ENCODE data around the gene MDM2.

Gene MDM2

DNA sequence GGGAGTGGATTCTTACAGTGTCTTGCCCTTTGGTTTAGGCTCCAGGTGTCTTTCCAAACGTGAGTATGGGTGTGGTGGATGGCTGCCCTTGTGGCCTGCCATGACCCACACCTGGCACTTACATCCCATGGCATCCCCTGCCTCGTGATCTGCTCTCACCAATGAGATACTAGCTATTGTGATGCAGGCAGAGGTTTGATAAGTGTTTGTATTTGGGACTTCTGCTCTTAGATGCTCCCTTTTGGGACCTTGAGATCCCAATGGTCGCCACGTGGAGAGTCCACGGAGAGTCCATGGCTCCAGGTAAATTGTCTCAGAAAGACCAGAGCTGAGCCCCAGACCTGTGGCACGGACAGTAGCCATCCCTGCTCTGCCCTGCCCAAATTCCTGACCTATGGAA is 62.5 kb downstream of the MDM2 start:
- no peak for DNase-seq (ENCODE audit: extremely low read depth, low read depth)
- TF ChIP-seq, protein P1, sequence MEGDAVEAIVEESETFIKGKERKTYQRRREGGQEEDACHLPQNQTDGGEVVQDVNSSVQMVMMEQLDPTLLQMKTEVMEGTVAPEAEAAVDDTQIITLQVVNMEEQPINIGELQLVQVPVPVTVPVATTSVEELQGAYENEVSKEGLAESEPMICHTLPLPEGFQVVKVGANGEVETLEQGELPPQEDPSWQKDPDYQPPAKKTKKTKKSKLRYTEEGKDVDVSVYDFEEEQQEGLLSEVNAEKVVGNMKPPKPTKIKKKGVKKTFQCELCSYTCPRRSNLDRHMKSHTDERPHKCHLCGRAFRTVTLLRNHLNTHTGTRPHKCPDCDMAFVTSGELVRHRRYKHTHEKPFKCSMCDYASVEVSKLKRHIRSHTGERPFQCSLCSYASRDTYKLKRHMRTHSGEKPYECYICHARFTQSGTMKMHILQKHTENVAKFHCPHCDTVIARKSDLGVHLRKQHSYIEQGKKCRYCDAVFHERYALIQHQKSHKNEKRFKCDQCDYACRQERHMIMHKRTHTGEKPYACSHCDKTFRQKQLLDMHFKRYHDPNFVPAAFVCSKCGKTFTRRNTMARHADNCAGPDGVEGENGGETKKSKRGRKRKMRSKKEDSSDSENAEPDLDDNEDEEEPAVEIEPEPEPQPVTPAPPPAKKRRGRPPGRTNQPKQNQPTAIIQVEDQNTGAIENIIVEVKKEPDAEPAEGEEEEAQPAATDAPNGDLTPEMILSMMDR (IDR thresholded peaks at IDR 0.05; ENCODE audit: low read depth, low read length) = no peak

GRCh38 chr12:68871396-68871795 is 63.4 kb downstream of the MDM2 start:
- DNase-seq (ENCODE audit: extremely low read depth, low read depth) = no peak
- TF ChIP-seq, protein P1 (IDR thresholded peaks at IDR 0.05; ENCODE audit: low read depth, low read length) = no peak

- DNase-seq (ENCODE audit: extremely low read depth, low read depth) = no peak
- TF ChIP-seq, protein P1 (IDR thresholded peaks at IDR 0.05; ENCODE audit: low read depth, low read length) = peak; percentile 6
These were observed 63.9 kb downstream of the MDM2 start for GRCh38 chr12:68871921-68872320.

DNA sequence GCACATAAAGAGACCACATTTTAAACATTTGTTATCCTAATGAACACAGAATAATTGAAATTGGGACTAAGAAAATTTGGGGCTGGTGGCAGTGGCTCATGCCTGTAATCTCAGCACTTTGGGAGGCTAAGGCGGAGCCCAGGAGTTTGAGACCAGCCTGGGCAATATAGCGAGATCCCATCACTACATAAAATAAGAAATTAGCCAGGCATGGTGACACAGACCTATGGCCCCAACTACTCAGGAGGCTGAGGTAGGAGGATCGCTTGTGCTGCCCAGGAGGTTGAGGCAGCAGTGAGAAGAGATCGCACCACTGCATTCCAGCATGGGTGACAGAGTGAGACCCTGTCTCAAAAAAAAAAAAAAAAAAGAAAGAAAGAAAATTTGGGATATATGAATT is 65.3 kb downstream of the MDM2 start:
- DNase-seq (ENCODE audit: extremely low read depth, low read depth) = no peak
- TF ChIP-seq, protein P1 (IDR thresholded peaks at IDR 0.05; ENCODE audit: low read depth, low read length) = no peak

GRCh38 chr12:68876461-68876860 is 68.5 kb downstream of the MDM2 start:
- TF ChIP-seq, protein P1 (IDR thresholded peaks at IDR 0.05; ENCODE audit: low read depth, low read length) = no peak
- no peak for DNase-seq (ENCODE audit: extremely low read depth, low read depth)

DNA sequence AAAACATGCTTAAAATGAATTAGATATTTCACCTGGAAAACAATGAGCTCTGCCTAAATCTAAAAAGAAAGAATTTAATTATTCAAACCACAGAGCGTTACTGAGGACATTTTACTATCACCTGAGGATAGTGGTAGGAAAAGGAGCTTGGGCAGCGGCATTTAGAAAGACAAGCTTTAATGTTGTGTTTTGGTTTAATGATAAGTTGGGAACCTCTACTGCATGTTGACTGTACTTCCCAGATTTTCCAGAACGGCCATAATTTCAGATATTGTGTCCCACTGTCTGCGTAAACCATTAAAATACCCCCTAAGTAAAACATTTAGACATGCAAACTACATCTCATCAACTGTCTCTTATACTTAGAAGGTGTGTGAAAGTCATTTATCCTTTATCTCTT is 69.6 kb downstream of the MDM2 start:
- TF ChIP-seq, protein P1 (IDR thresholded peaks at IDR 0.05; ENCODE audit: low read depth, low read length) = no peak
- DNase-seq (ENCODE audit: extremely low read depth, low read depth) = no peak

DNA sequence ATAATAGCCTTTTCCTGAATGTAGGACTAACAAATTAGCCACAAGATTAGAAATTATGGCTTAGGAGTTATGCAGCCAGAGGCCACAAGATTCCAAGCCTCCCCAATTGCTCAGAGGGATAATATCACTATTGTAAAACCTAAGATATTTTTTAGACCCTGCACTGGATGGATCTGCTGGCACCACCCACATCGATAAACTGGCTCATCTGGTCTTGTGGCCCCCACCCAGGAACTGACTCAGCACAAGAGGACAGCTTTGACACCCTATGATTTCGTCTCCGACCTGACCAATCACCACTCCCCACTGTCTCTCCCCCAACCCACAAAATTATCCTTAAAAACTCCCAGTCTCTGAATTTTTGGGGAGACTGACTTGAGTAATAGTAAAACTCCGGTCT is 70.3 kb downstream of the MDM2 start:
- no peak for DNase-seq (ENCODE audit: extremely low read depth, low read depth)
- TF ChIP-seq, protein P1 (IDR thresholded peaks at IDR 0.05; ENCODE audit: low read depth, low read length) = no peak

All from AG09319 (cell line).